A549 (cell line): Measurements from ENCODE around the gene UMODL1.

Experiments
- ATOH8 ChIP-seq: fragments of 250-450 bp; sonication (Bioruptor Pico); IDR thresholded peaks from 2 replicates; pipeline ENCODE4 v1.5.0; 2020; ENCODE audit warnings: low read depth, mild to moderate bottlenecking, moderate library complexity
- ELK1 ChIP-seq: fragments of 150-350 bp; IDR thresholded peaks from 2 replicates; pipeline ENCODE4 v1.6.1; 2014; ENCODE audit warnings: low read depth, mild to moderate bottlenecking, low read length
- EP300 ChIP-seq, 2 experiments: fragments of >200 bp; sonication (Bioruptor Twin); formaldehyde crosslinking; IDR thresholded peaks; 2 replicates in 1 of 2; 3 replicates in 1 of 2; pipeline ENCODE4 v1.6.1; 2016 to 2017
- FOSL2 ChIP-seq, 2 experiments: fragments of 450-650 bp in 1 of 2; fragments of >200 bp in 1 of 2; sonication (Bioruptor Twin) in 1 of 2; formaldehyde crosslinking; IDR thresholded peaks; 2 replicates each; pipeline versions ENCODE4 v1.5.0 to v1.6.1; 2016 to 2020; ENCODE audit warnings: mild to moderate bottlenecking in 1 of 2, moderate library complexity in 1 of 2
- JUNB ChIP-seq: fragments of >200 bp; sonication (Bioruptor Twin); formaldehyde crosslinking; IDR thresholded peaks from 2 replicates; pipeline ENCODE4 v1.6.1; 2016
- MAFK ChIP-seq: fragments of 450-650 bp; IDR thresholded peaks from 2 replicates; pipeline ENCODE4 v1.6.1; 2014; ENCODE audit not compliant: partially characterized antibody
- PBX3 ChIP-seq: IDR thresholded peaks from 2 replicates; pipeline ENCODE4 v1.6.1; 2012
- POLR2A ChIP-seq: IDR thresholded peaks from 2 replicates; pipeline ENCODE4 v1.6.1; 2012; ENCODE audit warnings: mild to moderate bottlenecking, low read length
- RAD21 ChIP-seq, 2 experiments: fragments of >200 bp in 1 of 2; sonication (Bioruptor Twin) in 1 of 2; formaldehyde crosslinking in 1 of 2; IDR thresholded peaks in 1 of 2; conservative IDR thresholded peaks in 1 of 2; 2 replicates in 1 of 2; 3 replicates in 1 of 2; pipeline ENCODE4 v1.6.1; 2012 to 2018; ENCODE audit warnings: inconsistent platforms in 1 of 2
- RARB ChIP-seq: fragments of 250-450 bp; sonication (Bioruptor Pico); IDR thresholded peaks from 2 replicates; pipeline ENCODE4 v1.8.0; 2021; ENCODE audit warnings: mild to moderate bottlenecking, moderate library complexity
- RCOR1 ChIP-seq: fragments of 150-350 bp; IDR thresholded peaks from 2 replicates; pipeline ENCODE4 v1.6.1; 2014; ENCODE audit warnings: antibody characterized with exemption, low read length, low read depth
- TF ChIP-seq, protein P1 (sequence below): fragments of >200 bp; sonication (Bioruptor Twin); formaldehyde crosslinking; IDR thresholded peaks from 3 replicates; pipeline ENCODE4 v1.5.1; 2016
- TF ChIP-seq, protein P2 (sequence below): IDR thresholded peaks from 2 replicates; pipeline ENCODE4 v1.6.1; 2012

DNA sequence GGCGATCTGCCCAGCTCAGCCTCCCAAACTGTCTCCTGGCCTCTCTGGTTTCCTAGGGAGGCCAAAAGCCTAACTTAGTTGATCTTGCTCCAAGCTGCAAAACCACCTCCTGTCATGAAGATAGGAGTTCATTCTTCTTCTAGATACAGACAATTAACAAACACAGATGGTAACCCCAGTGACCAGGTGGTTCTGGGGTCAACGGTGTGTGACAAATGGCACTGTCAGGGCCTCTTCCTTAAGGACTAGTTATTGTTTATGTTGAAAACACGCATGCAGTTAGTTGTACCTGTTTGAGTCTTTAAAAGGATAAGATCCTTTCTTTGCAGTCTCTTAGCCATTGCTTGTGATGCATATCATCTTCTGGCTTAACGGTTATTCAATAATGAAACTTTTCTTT lies 4.6 kb upstream of the UMODL1 start:
- TF ChIP-seq ATOH8 (CRISPR knock-in tag) (no peak), JUNB (no peak), POLR2A (no peak), RCOR1 (no peak), PBX3 (no peak), MAFK (no peak), RAD21 (conservative IDR thresholded peaks at IDR 0.05 in 1 of 2, IDR thresholded peaks at IDR 0.05 in 1 of 2) (no peak), ELK1 (no peak), EP300 (IDR thresholded peaks at IDR 0.05) (no peak), RARB (CRISPR knock-in tag) (no peak), FOSL2 (IDR thresholded peaks at IDR 0.05) (no peak), FOSL2 (CRISPR knock-in tag; IDR thresholded peaks at IDR 0.05) (no peak)
- TF ChIP-seq, protein P1, sequence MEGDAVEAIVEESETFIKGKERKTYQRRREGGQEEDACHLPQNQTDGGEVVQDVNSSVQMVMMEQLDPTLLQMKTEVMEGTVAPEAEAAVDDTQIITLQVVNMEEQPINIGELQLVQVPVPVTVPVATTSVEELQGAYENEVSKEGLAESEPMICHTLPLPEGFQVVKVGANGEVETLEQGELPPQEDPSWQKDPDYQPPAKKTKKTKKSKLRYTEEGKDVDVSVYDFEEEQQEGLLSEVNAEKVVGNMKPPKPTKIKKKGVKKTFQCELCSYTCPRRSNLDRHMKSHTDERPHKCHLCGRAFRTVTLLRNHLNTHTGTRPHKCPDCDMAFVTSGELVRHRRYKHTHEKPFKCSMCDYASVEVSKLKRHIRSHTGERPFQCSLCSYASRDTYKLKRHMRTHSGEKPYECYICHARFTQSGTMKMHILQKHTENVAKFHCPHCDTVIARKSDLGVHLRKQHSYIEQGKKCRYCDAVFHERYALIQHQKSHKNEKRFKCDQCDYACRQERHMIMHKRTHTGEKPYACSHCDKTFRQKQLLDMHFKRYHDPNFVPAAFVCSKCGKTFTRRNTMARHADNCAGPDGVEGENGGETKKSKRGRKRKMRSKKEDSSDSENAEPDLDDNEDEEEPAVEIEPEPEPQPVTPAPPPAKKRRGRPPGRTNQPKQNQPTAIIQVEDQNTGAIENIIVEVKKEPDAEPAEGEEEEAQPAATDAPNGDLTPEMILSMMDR = no peak
- TF ChIP-seq, protein P2, sequence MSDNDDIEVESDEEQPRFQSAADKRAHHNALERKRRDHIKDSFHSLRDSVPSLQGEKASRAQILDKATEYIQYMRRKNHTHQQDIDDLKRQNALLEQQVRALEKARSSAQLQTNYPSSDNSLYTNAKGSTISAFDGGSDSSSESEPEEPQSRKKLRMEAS = no peak
